GM18907 (cell line): ENCODE results near the gene MCRS1.
"Not testable (repeated sequence)": the region's sequence is repeated elsewhere in the genome, so short reads cannot be mapped to it uniquely, and the experiment has no call there.

Source experiments
- ATAC-seq: cut with Tn5 transposase; IDR thresholded peaks from one replicate; pipeline ENCODE4 v1.9.1; 2021; ENCODE audit warnings: mild to moderate bottlenecking, moderate library complexity; ENCODE audit not compliant: unreplicated experiment

Gene MCRS1

GRCh38 chr12:49541911-49542505 lies 25.9 kb downstream of the MCRS1 start:
- no peak for ATAC-seq

- no peak for ATAC-seq
Measured at GRCh38 chr12:49541140-49541861, 26.6 kb downstream of the MCRS1 start.

DNA sequence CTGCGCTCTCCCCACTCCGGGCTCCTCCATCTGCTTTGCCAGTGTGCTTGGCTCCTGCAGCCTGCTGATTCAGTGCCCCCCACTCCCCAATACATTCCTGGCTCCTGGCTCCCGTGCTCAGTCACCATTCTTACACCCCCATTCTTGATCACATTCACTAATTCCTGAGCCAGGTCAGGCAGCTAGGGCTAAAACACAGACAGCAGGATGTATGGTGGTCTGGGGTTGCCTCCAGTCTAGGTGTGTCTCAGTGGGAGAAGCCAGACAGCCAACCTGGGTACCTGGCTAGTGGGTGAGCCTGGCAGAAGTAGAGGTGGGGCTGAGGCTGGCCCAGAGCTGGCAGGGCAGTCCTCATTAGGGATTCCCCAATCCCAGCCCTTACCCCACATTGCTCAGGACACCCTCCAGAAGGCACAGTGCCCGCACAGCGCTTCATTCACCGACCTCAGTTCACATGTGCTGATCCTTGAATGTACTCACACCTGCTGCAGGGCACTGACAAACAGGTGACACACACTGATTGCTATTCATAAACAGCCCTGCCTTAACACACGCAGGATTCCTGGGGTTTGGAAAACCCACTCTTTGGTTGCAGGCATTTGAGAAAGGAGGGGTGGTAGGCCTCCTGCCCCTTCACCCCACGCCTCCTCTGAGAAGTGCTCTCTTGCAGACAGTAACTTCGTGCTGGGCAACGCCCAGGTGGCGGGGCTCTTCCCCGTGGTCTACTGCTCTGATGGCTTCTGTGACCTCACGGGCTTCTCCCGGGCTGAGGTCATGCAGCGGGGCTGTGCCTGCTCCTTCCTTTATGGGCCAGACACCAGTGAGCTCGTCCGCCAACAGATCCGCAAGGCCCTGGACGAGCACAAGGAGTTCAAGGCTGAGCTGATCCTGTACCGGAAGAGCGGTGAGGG lies 27.5 kb downstream of the MCRS1 start:
- no peak for ATAC-seq

DNA sequence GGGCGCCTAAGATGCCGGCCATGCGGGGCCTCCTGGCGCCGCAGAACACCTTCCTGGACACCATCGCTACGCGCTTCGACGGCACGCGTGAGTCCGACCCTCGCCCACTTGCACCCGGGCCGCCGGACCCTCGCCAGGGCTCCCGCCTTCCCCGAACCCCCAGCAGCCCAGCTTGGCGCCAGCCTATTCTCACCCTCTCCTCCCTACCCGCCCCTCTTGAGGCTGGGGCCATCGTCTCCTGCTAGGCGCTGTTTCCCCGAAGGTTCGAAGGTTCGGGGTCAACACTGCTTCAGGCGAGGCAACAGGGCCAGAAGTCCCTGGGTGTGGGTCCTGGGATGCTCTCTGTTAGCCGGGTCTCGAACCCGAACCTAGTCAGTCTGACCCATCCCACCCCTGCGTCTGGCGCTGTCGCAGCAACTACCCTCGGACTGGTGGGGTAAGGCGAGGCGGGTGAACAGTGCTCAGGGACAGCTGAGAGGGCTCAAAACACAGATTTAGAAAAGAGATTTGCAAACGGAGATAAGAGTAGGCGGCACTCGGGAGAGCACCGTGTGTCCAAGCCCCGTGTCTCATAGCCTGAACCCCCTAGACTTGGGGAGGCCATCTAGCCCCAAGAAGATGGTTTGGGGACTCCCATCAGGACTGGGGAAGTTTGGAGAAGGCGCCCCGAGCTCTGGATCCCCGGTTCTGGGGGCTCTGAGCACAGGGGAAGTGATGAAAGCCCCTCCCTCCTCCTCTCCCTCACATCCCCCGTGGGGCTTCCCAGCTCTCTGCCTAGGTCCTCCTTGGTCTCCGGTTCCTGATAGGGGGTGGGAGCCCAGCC lies 28.3 kb downstream of the MCRS1 start:
- no peak for ATAC-seq

DNA sequence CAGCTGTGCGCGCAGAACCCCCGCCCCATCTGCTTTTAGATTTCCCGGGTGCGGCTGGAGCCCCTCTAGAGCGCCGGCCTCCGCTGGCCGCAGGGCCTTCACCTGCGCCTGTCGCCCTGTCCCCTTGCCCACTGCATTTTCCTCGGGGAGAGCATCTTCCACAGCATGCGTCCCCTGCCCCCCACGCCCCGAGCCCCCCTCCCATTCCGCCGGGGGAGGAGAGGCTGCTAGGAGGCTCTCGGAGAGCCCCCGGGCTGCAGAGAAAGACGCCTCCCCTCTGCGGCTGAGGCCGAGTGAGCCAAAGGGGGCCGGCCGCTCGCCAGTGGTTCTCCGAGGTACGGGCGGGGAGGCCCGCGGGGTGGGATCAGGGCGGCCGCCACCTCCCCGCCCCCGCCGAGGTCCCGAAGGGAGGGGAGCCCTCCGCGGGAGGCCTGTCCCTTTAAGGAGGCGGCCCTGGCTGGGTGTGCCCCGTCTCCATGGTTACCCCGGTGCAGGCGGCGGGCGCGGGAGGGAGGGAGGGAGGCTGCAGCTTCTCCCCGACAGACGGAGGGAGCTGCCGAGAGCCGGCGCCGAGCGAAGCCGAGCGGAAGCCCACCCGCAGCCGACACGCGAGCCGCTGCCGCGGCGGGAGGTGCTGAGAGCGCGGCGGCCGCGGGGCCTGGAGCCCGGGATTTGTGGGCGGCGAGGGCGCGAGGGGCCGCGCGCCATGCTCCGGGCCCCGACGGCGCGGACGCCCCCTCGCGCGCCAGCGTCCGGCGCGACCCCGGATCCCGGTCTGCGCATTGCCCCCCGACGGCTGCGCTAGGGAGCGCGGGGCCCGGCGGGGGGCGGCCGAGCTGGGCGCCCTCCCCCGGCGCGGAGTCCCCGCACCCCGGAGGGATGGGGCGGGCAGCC lies 29.2 kb downstream of the MCRS1 start, which contains the start of gene KCNH3:
Gene KCNH3 (plus strand): TSS at position 521 of the 894 bp plus-strand sequence. CDS start 387 bp downstream, outside the sequence.
- peak; percentile 69 for ATAC-seq

DNA sequence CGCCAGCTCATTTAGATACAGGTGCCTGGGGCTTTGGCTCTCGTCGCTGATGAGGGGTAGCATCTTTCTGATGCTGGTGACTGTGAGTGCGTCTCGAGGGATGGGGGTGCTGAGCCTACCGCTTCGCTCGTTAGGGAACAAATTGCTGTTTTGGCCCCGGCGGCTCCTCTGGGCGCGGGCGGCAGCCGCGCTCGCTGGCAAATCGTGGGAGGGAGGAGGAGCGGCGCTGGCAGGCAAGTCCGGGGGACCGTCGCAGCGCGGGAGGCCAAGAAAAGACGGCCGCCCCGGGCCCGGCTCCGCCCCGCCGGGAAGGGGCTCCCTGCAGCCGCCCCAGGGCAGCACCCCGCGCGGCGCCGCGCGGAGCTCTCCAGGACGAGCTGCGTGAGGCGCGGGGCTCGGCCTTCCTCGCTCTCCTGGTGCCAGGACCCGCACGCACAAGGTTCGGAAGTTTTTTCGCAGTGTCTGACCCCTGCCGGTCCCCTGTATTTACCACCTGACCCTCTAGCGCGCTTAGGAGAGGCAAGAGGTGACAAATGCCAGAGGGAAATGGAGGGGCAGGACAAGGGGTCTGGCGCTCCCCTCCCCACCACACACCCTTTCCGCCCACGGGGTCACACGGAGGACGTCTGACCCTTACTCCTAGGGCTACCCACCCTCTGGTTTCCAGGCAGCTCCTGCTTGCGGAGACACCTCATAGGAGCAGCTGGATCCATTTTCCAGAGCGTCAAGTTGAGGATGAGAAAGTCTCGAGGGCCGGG lies 30.0 kb downstream of the MCRS1 start:
- ATAC-seq, result no peak

- no peak for ATAC-seq
Measured at GRCh38 chr12:49537231-49537751, 30.7 kb downstream of the MCRS1 start.

GRCh38 chr12:49536526-49537071 lies 31.3 kb downstream of the MCRS1 start:
- no peak for ATAC-seq

GRCh38 chr12:49535921-49536525 lies 31.9 kb downstream of the MCRS1 start:
- ATAC-seq, result no peak

- ATAC-seq, result no peak
Measured at GRCh38 chr12:49534731-49535278, 33.1 kb downstream of the MCRS1 start.

- not testable (repeated sequence) for ATAC-seq
Measured at GRCh38 chr12:49534122-49534521, 33.8 kb downstream of the MCRS1 start.

- ATAC-seq, result no peak
Measured at GRCh38 chr12:49533331-49533730, 34.6 kb downstream of the MCRS1 start.

GRCh38 chr12:49531745-49532144 lies 36.2 kb downstream of the MCRS1 start:
- no peak for ATAC-seq

DNA sequence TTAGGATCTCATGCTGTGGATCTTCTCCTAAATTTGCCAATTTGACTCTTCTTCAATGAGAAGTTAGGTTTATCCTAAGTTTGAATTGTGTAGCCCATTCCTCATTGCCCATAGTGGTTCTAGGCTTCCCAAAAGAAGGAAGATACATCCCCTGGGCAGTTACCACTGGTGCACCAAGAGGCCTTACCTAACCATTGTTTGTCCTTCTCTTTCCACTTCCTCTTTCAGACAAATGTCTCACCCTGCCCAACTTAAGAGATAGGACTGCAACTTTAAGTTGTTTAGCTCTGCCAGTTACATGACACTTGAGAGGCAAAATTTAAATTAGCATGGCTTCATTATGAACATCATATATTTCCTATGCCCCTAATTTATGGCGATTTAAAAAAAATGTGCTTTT lies 38.5 kb downstream of the MCRS1 start:
- no peak for ATAC-seq

DNA sequence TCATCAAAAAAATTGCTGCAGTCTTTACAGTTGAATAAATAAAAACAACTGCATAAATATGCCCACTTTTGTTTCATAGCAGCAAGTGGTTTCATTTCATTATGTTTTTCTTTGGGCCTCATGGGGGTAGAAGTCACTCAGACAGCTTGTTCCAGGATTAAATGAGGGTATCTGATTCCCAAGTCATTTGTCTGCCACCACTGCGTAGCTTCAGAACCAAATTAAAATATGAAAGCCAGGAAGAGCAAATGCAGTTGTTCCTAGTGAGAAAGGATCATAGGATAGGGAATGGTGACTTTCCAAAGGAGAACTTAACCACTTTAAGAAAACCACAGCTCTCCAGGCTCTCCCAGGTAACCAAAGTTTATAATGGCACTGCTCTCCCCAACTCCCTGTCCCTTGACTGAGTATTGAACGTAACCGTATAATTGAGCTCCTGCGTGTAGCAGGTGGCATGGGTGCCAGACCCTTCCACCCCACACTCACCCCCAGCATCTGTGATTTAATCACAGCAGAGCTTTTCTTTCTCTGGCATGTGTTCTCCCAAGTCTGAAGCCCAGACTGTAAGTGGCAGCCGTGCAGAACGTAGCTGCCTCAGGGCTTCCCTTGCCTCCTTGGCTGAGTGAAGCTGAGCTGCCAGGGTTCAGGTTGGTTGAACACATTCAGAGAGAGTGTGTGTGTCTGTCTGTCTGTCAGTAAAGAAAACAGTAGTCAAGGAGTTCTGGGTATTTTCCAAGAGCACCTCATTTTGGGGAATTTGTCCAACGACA lies 40.4 kb downstream of the MCRS1 start:
- no peak for ATAC-seq

- ATAC-seq, result no peak
Measured at GRCh38 chr12:49525942-49526341, 42.0 kb downstream of the MCRS1 start.
